GM12874 (cell line): ENCODE data around the gene NUCB2.

ENCODE experiments used
- TF ChIP-seq, protein P1 (sequence below): IDR thresholded peaks from 2 replicates; pipeline ENCODE4 v1.5.1; 2011; ENCODE audit warnings: low read depth, mild to moderate bottlenecking, control low read depth, low read length, moderate library complexity; ENCODE audit not compliant: insufficient read depth

The NUCB2 gene

DNA sequence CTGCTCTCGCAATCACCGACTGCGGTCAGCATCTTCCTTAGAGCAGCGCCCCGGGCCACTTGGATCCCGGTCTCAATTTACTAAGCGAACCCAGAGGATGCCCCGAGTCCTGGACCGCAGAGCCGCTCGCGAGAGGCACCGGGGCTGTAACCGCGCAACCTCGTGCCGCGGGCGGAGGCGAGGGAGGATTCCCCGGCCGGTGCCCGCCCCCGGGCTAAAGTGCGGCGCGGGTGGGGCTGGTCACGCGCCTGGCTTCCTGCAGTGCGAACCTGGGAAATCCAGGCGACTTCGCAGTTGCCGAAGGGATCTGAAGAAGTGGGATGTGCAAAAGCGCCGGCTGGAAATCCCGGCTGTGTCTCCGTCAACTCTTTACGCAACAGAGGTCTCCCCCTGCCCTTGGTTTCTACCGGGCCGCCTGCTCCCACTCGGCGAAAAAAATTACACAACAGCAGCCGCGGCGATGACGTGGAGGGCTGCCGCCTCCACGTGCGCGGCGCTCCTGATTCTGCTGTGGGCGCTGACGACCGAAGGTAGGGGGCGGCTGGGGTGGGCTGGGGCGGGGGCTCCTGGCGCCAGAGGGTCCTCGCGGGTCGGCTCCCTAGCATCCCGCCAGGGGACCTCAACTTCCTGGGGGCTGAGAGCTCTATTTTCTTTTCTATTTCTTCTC is 75.1 kb downstream of the NUCB2 start, which contains the start of gene NCR3LG1:
NCR3LG1 (plus strand) TSS at position 291 of the 667 bp plus-strand sequence; CDS start at position 461, 170 bp downstream.
- TF ChIP-seq, protein P1, sequence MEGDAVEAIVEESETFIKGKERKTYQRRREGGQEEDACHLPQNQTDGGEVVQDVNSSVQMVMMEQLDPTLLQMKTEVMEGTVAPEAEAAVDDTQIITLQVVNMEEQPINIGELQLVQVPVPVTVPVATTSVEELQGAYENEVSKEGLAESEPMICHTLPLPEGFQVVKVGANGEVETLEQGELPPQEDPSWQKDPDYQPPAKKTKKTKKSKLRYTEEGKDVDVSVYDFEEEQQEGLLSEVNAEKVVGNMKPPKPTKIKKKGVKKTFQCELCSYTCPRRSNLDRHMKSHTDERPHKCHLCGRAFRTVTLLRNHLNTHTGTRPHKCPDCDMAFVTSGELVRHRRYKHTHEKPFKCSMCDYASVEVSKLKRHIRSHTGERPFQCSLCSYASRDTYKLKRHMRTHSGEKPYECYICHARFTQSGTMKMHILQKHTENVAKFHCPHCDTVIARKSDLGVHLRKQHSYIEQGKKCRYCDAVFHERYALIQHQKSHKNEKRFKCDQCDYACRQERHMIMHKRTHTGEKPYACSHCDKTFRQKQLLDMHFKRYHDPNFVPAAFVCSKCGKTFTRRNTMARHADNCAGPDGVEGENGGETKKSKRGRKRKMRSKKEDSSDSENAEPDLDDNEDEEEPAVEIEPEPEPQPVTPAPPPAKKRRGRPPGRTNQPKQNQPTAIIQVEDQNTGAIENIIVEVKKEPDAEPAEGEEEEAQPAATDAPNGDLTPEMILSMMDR: no peak

DNA sequence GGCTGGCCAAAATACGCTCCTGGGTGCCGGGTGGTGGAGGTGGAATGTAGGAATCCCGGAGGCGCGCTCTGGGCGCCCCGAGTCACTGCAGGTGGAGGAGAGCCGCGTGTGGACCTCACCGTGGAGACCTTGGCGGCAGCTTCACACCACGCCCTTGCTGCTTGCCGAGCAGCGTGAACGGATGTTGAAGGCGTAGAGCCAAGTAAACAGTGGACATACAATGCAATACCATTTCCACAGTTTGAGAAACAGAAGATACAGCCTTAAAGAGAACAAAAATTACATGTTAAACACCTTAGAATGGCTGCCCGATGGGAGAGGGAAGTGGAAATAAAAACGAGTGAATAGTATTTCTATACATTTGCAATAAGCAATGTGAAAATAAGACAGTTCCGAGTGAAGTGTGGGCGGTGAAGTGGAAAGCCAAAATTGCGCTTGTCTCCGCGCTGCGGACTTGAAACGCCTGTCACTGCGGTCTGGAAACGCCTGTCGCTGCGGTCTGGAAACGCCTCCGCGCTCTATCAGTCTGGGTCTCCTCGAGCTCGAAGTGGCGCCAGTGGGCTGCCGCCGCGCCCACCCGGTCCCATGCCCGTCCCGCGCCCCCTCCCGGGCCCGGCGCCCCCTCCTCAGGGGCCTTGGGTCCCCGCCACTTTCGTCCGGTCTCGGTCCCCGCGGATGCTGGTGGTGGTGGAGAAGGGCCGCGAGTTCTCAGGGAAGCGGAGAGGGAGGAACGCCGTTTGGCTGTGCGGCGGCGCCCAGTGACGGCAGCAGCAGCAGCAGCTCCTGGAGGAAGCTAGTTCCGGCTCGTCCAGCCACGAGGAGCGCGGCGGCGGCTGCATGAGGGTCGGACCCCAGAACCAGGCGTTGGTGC is 76.6 kb downstream of the NUCB2 start:
- TF ChIP-seq, protein P1: no peak

DNA sequence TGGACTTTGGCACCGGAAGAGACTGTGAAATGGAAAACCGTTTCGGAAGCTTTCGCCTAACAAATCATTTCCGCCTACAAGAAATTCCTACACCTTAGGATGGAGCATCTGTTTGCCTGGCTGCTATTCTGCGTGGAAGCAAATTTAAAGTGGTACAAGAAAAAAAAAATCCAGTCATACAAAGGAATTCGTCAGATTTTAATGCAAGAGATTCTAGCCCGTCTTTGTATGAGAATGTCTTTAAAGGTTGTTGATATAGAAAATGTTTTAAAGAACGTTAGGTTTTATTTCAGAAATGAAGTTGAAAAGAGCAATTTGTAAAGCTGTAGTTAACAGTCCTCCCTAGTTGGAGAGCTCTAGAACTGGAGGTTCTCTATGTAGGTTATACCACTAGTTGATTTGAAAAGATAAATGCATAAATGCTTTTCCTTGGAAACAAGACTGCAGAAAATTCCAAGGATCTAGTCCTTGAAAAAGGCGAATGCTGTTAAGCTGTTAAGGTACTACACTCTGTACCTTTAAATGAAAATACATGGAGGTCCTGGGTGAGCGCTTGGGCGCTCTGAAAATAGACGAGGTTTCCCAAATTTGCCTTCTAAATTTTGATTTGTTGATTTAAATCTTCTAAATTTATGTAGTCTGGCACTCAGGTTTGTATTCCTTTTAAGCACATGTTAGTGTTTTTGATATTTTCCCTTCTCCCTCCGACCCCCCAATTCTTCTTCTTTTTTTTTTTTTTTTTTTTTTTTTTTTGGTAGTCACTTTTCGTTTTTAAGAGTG is 77.5 kb downstream of the NUCB2 start:
- TF ChIP-seq, protein P1: no peak

DNA sequence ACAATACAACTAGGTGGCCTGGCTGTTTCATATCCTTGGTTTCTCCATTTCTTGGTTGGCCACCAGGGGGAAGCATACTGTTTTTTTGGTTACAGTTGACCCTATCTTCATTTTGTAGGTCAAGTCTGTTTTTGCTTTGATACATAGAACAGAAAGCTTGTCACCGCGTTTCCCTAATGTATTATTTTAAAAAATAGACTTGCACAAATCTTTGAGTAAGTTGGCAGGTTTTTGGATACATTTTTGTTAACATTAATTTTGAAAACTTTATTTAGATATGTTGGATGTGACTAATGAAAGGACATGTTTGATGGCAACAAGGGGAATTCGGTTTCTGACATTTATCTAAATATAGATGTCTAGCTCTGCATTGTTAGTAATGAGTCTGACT is 78.1 kb downstream of the NUCB2 start:
- TF ChIP-seq, protein P1: peak; percentile 50

DNA sequence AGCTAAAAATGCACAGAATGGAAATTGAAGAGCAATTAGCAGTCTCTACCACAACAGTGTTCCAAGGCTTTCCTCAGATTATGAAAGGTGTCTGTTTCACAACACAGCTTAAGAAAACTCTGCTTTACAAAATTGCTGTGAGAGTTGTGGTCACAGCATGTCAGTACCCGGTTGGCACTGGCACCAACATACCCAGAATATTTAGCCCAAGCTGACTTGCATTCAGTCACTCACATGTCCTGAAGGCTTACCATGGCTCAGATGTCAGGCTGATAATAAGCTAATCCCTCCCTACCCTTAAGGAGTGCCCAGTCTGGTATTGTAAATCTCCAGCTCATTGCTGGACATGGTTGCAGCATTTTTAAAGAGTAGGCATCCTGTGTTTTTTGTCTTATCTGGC is 90.0 kb downstream of the NUCB2 start:
- TF ChIP-seq, protein P1: no peak

DNA sequence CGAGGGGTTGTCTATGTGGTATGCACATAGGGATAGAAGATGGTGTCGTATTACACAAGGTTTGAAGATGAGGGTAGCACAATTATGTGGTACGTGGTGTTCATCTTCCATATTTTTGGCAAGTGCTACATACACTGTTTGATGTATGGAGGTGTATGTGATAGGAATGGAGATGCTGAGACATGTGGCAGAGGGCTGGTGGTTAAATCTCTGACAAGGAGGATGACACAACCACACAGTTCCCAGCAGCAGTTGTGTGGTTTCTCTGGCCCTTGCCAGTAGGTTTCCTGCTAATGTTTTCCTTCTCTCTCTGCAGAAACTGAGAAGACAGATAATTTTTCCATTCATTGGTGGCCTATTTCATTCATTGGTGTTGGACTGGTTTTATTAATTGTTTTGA is 92.0 kb downstream of the NUCB2 start:
- TF ChIP-seq, protein P1: no peak

DNA sequence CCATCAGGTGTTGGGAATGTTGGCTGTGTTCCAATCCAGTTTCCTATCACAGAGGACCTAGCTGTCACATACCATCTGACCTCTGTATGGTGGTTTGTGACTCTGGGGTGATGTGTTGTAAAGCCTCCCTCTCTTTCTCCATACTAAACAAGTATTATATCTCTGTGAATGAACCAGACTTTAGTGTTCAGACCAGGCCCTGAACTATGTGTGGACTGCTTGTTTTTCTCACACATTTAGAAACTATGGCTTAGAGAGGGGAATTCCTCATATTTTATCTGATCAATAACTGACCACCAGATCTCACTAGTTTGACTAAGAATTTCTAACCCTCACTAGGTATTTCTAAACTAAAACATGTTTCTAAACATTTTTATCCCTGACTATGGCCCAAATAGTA is 92.6 kb downstream of the NUCB2 start:
- TF ChIP-seq, protein P1: no peak
